Measurements from ENCODE around the gene L3MBTL4.
"Not testable (repeated sequence)": the region's sequence is repeated elsewhere in the genome, so short reads cannot be mapped to it uniquely, and the experiment has no call there.

L3MBTL4 gene

GRCh38 chr18:6185782-6186181, 228.9 kb downstream of the L3MBTL4 start:
- DNase-seq (ENCODE audit: low read depth) = not testable (repeated sequence)

GRCh38 chr18:6174983-6175745, 239.5 kb downstream of the L3MBTL4 start:
- no peak for DNase-seq (ENCODE audit: low read depth)

- DNase-seq (ENCODE audit: low read depth) = no peak
Measured at GRCh38 chr18:6170604-6171003, 244.1 kb downstream of the L3MBTL4 start.

- DNase-seq (ENCODE audit: low read depth) = no peak
Measured at GRCh38 chr18:6161549-6161948, 253.2 kb downstream of the L3MBTL4 start.

GRCh38 chr18:6159426-6159825, 255.3 kb downstream of the L3MBTL4 start:
- DNase-seq (ENCODE audit: low read depth) = no peak

- DNase-seq (ENCODE audit: low read depth) = no peak
Measured at GRCh38 chr18:6158958-6159357, 255.8 kb downstream of the L3MBTL4 start.

- no peak for DNase-seq (ENCODE audit: low read depth)
Measured at GRCh38 chr18:6156446-6156845, 258.3 kb downstream of the L3MBTL4 start.

GRCh38 chr18:6155707-6156106, 259.0 kb downstream of the L3MBTL4 start:
- DNase-seq (ENCODE audit: low read depth) = no peak

- DNase-seq (ENCODE audit: low read depth) = no peak
Measured at GRCh38 chr18:6150430-6150829, 264.3 kb downstream of the L3MBTL4 start.

GRCh38 chr18:6146307-6146661, 268.4 kb downstream of the L3MBTL4 start:
- no peak for DNase-seq (ENCODE audit: low read depth)

- no peak for DNase-seq (ENCODE audit: low read depth)
Measured at GRCh38 chr18:6145645-6146306, 268.9 kb downstream of the L3MBTL4 start.

- no peak for DNase-seq (ENCODE audit: low read depth)
Measured at GRCh38 chr18:6139007-6139406, 275.7 kb downstream of the L3MBTL4 start.

GRCh38 chr18:6135901-6136300, 278.8 kb downstream of the L3MBTL4 start:
- not testable (repeated sequence) for DNase-seq (ENCODE audit: low read depth)

GRCh38 chr18:6135029-6135428, 279.7 kb downstream of the L3MBTL4 start:
- not testable (repeated sequence) for DNase-seq (ENCODE audit: low read depth)

GRCh38 chr18:6132751-6133368, 281.9 kb downstream of the L3MBTL4 start:
- no peak for DNase-seq (ENCODE audit: low read depth)

GRCh38 chr18:6120820-6121279, 293.9 kb downstream of the L3MBTL4 start:
- DNase-seq (ENCODE audit: low read depth) = no peak

GRCh38 chr18:6119761-6120160, 294.9 kb downstream of the L3MBTL4 start:
- DNase-seq (ENCODE audit: low read depth) = no peak

- no peak for DNase-seq (ENCODE audit: low read depth)
Measured at GRCh38 chr18:6118080-6118479, 296.6 kb downstream of the L3MBTL4 start.

GRCh38 chr18:6115710-6116109, 299.0 kb downstream of the L3MBTL4 start:
- no peak for DNase-seq (ENCODE audit: low read depth)

GRCh38 chr18:6113650-6114049, 301.1 kb downstream of the L3MBTL4 start:
- no peak for DNase-seq (ENCODE audit: low read depth)

GRCh38 chr18:6111726-6112125, 303.0 kb downstream of the L3MBTL4 start:
- DNase-seq (ENCODE audit: low read depth) = no peak

GRCh38 chr18:6109743-6110142, 305.0 kb downstream of the L3MBTL4 start:
- no peak for DNase-seq (ENCODE audit: low read depth)

GRCh38 chr18:6107794-6108193, 306.9 kb downstream of the L3MBTL4 start:
- DNase-seq (ENCODE audit: low read depth) = no peak

Data from activated T-helper 1 cell treated with Interleukin-2 at 50 U/mL for 16 hours (primary cell).